GM19193 (cell line): ENCODE measurements around the gene TYSND1.

Experiments used
- POLR2A ChIP-seq: IDR thresholded peaks from 4 replicates; pipeline ENCODE4 v1.6.1; 2011; ENCODE audit not compliant: insufficient read depth, insufficient read length; ENCODE audit errors: extremely low read depth

The TYSND1 gene, protein sequence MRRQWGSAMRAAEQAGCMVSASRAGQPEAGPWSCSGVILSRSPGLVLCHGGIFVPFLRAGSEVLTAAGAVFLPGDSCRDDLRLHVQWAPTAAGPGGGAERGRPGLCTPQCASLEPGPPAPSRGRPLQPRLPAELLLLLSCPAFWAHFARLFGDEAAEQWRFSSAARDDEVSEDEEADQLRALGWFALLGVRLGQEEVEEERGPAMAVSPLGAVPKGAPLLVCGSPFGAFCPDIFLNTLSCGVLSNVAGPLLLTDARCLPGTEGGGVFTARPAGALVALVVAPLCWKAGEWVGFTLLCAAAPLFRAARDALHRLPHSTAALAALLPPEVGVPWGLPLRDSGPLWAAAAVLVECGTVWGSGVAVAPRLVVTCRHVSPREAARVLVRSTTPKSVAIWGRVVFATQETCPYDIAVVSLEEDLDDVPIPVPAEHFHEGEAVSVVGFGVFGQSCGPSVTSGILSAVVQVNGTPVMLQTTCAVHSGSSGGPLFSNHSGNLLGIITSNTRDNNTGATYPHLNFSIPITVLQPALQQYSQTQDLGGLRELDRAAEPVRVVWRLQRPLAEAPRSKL

DNA sequence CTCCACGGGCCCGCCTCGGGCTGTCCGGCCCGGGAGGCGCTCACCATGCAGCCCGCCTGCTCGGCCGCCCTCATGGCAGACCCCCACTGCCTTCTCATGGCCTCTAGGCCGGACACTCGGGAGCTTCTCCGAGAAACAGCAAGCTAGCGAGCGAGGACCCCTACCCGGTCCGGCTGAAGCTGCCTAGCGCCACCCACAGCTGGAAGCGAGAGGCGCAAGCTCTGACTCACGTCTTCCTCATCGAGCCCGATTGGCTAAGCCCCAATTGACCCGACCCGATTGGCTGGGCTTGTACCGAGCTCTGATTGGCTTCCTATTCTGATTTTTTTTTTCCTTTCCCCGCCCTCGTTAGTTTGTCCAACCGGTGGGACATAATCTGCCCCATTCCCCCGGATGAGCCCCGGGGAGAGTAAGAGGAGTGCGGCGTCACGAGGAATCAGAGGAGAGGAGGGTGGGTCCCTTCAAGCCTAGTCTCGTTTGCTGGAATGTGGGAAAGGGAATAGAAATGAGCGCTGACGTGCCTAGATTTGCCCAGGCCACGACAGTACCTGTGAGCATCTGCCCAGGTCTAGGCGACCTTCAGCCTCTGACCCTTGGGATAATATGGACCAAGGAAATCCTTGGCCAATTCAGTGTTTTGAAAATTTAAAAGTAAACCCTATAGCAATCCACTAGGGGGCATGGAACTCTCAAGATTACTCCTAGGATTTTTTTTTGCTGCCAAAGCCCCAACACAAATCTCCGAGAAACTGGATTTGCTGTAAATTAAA is at the start of gene TYSND1:
Gene TYSND1, minus strand, starts transcription at position 212 of the 770 bp plus-strand sequence. Its CDS starts 114 bp downstream, at position 98.
- TF ChIP-seq POLR2A: peak; percentile 86

DNA sequence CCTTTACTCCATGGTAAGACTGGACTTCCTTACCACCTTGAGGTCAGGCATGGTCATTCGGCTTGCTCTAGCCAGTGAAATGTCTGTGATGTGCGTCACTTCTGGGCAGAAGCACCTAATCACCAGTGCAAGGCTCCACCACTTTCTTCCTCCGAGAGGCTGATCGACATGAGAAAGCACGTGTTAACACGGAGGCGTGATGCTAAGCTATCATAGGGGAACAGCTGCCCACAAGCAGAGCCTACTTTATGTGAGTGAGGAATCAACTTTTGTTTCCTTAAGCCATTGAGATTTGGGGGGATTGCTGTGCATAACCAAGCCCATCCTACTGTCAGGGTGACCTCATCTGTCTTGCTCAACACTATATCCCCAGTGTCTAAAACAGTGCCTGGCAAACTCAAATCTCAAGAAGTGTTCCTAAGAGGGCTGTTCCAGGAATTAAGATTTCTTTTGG is 46.9 kb upstream of the TYSND1 start:
- no peak for TF ChIP-seq POLR2A

DNA sequence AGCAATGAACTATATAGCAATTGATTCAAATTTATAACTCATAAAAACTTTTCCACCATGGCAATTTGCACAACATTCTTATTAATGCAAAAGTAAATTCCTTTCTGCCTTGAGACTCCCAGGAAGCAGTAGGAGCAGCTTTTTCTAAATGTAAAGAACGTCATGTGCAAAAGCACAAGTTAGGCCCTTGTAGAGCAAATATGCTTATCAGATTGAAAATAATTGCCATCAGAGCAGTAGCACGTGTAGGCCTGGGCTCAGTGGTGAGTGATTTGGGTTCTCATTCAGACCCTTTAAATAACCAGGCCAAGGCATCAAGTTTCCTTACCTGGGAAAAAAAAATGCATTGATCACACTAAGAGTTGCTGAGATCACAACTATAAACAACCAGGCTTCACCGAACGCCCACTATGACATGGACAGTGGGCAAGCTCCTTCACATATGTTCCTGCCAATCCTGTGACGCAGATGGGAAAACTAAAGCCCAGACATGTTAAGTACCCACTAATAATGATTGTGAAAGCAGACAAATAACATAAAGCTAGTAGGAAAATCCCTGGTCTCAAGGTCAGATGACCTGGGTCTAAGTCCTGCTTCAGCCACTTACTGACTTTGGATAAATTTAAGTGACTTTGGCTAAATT is 45.9 kb upstream of the TYSND1 start:
- TF ChIP-seq POLR2A: no peak

DNA sequence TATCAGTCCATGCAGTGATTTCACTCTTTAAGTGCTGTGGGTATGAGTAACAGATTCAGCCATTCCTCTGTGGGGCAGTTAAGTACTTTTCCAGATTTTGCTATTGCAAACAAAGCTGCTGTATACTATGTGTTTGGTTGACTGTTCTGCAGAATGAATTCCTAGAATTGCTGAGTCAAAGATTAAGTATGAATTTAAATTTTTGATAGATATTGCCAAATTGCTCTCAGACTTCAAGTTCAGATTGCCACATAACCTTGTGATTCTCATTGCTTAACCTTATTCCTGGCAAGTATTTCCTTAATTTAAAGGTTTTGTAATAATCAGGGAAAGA is 45.4 kb upstream of the TYSND1 start:
- no peak for TF ChIP-seq POLR2A

DNA sequence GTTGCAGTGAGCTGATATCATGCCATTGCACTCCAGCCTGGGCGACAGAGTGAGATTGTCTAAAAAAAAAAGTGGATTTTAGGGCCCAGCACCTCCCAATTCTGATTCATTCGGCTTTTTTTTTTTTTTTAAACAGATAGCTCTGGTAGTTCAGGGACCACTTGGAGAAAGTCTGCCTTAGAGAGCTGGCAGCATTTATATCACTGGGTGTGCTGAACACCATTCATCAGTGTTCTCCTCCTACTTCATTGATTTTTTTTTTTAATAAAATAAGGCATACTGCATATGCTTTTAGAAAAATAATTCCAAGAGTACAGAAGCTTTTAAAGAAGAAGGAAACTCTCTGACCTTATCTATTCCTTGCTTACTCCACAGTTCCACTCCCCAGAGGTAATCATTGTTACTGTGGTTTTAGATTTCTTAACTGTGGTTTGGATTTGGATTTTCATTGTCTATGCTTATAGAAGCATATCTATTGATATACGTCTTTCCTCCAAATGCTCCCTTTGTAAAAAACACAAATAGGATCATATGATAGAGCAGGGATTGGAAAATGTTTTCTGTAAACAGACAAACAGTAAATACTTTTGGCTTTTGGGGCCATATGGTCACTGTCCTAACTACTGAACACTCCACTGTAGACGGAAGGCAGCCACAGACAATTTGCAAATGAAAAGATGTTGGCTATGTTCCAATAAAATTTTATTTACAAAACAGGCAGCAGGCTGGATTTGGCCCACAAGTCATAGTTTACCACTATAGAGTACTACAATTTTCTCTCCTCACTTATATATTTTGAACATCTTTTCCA is 44.9 kb upstream of the TYSND1 start:
- no peak for TF ChIP-seq POLR2A

DNA sequence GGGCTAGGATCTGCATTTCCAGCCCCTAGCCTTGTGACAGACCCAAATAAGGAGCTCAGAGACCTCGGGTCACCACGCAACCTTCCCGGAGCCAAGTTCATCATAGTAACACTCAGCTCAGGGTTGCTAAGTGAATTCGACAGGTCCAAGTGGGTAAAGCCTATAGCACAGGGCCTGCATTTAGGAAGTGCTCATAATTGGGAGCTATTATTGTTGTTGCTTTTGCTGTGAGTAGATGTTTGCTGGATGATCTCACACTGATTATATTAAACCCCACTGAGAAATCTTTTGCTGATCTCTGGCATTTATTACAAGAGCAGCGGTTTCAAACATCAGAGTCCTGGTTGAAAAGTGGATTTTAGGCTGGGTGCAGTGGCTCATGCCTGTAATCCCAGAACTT is 44.1 kb upstream of the TYSND1 start:
- TF ChIP-seq POLR2A: no peak

DNA sequence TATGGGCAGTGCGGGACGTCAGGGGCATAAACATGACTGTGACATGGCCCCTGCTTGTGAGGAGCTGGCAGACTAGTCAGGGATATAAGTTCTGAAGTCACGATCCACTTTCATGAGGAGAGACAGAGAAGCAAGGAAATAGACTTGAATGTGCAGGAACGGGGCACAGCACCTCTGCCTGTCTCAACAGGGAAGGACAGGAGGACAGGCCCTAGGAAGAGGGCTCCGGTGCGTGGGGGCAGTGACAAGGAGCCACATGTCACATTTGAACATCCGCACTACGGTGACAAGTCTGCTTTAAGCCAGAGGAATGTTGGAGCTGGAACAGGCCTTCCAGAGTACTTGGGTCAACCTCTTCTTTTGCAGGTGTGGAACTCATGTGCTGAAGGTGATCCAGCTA is 43.6 kb upstream of the TYSND1 start:
- no peak for TF ChIP-seq POLR2A

DNA sequence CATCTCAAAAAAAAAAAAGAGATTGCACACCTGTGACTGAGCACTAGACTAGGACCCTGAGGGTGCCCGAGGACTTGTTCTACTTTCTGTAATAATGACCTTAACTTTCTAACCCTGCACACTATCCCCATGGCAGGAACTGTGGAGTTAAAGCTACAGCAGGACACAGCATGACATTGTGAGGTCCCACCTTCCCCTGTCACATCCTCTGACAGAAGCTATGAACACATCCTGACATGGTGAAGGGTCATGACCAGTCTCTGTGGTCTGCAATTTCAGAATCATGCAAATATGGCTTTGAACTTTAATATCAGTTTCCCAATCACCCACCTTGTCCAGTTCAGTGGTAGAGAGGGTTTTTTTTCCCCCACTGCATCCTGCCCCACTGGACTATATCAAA is 42.3 kb upstream of the TYSND1 start:
- no peak for TF ChIP-seq POLR2A

DNA sequence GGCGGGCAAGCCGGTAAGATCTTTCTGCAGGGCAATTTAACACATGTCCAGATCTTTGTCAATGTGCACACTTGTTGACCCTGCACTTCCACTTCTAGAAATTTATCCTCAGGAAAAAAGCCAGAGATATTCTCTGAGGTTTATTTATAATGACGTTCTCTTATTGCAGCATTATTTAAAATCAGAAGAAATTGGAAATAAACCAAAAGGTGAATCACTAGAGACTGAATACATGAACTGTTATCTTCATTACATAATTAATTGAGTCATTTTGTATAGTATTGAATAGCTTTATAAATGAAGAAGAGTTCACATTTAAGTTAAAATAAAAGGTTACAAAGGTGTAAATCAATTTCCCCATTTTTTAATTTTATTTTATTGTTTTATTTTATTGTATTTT is 40.1 kb upstream of the TYSND1 start:
- no peak for TF ChIP-seq POLR2A

DNA sequence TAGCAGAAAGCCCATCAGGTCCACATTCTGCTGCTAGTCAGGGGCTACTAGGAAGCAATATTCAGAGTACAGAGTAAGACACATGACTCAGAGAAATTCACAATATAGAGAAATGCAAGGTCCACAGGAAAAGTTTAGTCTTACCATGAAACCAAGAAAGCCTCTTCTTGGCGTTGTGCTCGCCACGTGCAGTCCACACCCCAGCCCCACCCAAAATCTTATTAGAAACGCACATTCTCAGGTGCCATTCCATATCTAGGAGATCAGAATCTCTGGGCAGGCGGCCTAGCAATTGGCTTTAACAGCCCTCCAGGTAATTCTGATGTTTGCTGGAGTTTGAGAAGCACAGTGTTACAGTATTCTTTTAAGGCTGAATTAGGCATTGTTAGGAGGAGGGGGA is 39.6 kb upstream of the TYSND1 start:
- no peak for TF ChIP-seq POLR2A

DNA sequence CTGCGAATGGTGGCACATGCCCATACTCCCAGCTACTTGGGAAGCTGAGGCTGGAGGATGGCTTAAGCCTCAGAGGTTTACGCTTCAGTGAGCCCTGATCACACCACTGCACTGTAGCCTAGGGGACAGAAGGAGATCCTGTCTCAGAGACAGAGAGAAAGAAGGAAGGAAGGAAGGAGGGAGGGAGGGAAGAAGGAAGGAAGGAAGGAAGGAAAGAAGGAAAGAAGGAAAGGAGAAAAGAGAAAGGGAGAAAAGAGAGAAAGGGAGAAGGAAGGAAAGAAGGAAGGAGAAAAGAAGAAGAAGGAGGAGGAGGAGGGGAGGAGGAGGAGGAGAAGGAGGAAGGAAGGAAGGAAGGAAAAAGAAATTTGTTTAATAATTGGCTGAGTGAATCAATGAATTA is 36.8 kb upstream of the TYSND1 start:
- no peak for TF ChIP-seq POLR2A

DNA sequence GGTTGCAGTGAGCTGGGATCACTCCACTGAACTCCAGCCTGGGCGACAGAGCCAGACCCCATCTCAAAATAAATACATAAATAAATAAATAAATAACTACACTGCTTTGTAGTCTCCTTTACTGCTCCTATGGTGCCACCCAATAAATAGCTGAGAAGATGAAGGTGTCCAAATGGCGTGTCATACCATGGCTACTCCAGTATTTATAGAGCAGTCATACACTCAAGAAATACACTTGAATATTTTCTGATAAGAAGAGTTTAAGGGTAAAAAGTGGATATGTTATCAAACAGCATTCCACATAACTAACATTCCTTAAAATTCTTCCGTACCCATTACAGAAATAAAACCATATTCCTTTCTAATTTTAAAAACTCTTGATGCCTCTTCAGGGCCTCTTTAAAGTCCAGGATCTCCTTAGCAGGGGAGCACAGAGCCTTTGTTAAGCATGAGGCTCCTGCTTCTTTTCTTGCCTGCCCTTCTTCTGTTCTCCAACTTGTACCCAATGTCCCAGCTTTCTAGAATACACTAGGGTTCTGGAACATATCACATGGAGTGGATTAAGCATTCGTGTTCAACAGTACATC is 31.7 kb upstream of the TYSND1 start:
- TF ChIP-seq POLR2A: no peak

DNA sequence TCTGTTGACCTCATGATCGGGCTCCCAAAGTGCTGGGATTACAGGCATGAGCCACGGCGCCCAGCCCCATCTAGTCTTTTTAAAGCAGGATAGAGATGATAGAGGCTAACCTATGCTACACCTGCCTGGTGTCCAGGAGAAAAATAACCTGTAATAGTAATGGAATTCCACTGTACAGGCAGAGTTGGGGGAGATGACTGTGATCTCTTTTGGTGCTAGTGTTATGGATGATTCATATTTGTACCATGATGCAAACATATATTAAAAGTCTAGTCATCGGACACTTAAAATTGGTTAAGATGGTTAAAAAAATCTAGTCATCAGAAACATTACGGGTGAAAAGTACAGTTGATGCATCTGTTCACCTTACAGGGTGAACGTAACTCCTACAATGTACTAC is 29.9 kb upstream of the TYSND1 start:
- TF ChIP-seq POLR2A: no peak

DNA sequence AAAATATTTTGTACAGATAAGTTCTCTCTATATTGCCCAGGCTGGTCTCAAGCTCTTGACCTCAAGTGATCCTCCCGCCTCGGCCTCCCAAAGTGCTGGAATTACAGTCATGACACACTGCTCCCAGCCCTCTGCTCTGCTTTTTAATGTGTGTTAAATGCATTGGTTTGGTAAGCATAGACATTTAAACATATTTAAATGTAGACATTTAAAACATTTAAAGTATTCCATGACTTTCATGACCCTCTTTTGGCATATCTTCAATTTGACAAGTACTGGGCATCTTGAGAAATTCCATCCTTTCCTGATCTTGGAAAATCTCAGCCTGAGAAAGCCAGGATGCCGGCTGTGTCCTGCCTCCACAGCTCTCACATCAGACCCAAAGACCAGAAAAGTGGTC is 29.0 kb upstream of the TYSND1 start:
- TF ChIP-seq POLR2A: no peak
